Peyer's patch (tissue), 4 donors: ENCODE data around the gene MEGF6. TPM values are rescaled to one million over a fixed set of nuclear protein-coding genes. Genes with fewer than 3 reads are reported as not detected.

Experiments
- DNase-seq, 3 donors: peaks; one replicate each; pipeline ENCODE4 v3.0.0-alpha.2; 2017 to 2019
- H3K27ac ChIP-seq, 4 donors: fragments of 200-600 bp; sonication (generic); one replicate each; pipeline ENCODE4 v1.5.1; 2016 to 2019
- H3K27me3 ChIP-seq, 2 donors: fragments of 200-600 bp; sonication (generic); one replicate each; pipeline ENCODE4 v1.5.1; 2019
- H3K36me3 ChIP-seq, 3 donors: fragments of 200-600 bp; sonication (generic); one replicate each; pipeline ENCODE4 v1.5.1; 2016 to 2019
- H3K4me1 ChIP-seq, 4 donors: fragments of 200-600 bp; sonication (generic); one replicate each; pipeline ENCODE4 v1.5.1; 2016 to 2019
- H3K4me3 ChIP-seq, 4 donors: fragments of 200-600 bp; sonication (generic); 1 replicate in 3 of 4; 2 replicates in 1 of 4; pipeline ENCODE4 v1.5.1; 2016 to 2019; ENCODE audit warnings: mild to moderate bottlenecking in 1 of 4
- H3K9me3 ChIP-seq, 4 donors: fragments of 200-600 bp; sonication (generic); one replicate each; pipeline ENCODE4 v1.5.1; 2016 to 2019; ENCODE audit warnings: mild to moderate bottlenecking in 1 of 4
- POLR2A ChIP-seq, 2 donors: fragments of 450-650 bp; IDR thresholded peaks; one replicate each; pipeline ENCODE4 v1.5.1; 2017; ENCODE audit warnings: antibody characterized with exemption in 2 of 2, mild to moderate bottlenecking in 2 of 2, moderate library complexity in 2 of 2
- total RNA-seq, 4 donors: library from RNA; depleted of rRNA; stranded (reverse); fragments of >200 nt; gene quantifications; one replicate each; pipeline ENCODE4 v1.1.0, GENCODE V29; 2016
- TF ChIP-seq, protein P1 (sequence below), 6 experiments: fragments of 450-650 bp in 4 of 6; fragments of 200-600 bp in 2 of 6; sonication (generic) in 1 of 6; IDR thresholded peaks; one replicate each; pipeline ENCODE4 v1.5.1; 2017 to 2019; ENCODE audit warnings: antibody characterized with exemption in 6 of 6, mild to moderate bottlenecking in 3 of 6, moderate library complexity in 1 of 6

Gene MEGF6, protein sequence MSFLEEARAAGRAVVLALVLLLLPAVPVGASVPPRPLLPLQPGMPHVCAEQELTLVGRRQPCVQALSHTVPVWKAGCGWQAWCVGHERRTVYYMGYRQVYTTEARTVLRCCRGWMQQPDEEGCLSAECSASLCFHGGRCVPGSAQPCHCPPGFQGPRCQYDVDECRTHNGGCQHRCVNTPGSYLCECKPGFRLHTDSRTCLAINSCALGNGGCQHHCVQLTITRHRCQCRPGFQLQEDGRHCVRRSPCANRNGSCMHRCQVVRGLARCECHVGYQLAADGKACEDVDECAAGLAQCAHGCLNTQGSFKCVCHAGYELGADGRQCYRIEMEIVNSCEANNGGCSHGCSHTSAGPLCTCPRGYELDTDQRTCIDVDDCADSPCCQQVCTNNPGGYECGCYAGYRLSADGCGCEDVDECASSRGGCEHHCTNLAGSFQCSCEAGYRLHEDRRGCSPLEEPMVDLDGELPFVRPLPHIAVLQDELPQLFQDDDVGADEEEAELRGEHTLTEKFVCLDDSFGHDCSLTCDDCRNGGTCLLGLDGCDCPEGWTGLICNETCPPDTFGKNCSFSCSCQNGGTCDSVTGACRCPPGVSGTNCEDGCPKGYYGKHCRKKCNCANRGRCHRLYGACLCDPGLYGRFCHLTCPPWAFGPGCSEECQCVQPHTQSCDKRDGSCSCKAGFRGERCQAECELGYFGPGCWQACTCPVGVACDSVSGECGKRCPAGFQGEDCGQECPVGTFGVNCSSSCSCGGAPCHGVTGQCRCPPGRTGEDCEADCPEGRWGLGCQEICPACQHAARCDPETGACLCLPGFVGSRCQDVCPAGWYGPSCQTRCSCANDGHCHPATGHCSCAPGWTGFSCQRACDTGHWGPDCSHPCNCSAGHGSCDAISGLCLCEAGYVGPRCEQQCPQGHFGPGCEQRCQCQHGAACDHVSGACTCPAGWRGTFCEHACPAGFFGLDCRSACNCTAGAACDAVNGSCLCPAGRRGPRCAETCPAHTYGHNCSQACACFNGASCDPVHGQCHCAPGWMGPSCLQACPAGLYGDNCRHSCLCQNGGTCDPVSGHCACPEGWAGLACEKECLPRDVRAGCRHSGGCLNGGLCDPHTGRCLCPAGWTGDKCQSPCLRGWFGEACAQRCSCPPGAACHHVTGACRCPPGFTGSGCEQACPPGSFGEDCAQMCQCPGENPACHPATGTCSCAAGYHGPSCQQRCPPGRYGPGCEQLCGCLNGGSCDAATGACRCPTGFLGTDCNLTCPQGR (N-terminal part only)
- total RNA-seq, result 10 to 100 TPM in 2 of 4 donors, 1 to 10 TPM in 2; 2.5 to 61.1 (median 11.1) TPM

DNA sequence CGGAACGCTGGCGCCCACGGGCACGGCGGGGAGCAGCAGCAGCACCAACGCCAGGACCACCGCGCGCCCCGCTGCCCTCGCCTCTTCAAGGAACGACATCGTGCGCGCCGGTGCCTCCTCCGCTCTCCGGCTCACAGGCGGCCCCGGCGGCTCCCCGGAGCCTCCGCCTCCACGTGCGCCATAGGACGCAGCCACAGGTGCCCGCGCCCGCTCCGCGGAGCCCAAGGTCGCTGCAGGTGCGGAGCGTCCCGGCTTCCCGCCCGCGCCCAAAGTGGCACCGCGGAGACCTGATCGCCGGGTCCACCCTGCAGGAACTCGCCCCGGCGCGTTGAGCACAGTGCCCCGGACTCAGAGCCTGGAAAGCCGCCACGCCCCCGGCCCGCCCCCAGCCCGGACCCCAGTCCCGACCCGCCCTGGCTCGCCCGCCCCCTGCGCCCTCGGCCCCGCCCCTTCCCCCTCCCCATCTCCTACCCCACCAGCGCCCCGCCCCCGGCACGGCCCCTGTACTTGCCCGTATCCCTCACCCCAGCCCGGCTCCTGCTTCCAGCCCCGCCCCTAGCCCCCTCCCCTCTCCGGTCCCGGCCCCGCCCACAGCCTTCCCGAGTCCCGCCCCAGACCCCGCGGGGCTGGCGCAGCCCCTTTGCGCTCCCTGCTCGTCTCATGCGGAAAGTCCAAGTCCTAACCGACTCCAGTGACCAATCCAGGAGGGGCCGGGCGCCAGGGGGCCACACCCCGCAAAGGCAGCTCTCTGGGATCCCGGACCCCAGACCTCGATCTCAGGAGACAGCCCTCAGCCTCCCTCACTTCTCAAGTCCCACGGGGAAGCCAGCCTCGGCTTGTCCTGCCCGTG, at the start of gene MEGF6:
MEGF6 (minus strand) TSS at position 339 of the 850 bp plus-strand sequence; CDS start at position 99, 240 bp downstream.
- peak within 1 kb of the TSS; percentile 18 to 54 (median 50) for H3K4me3 ChIP-seq
- DNase-seq, result peak; percentile 65 to 83 (median 74)
- no peak for TF ChIP-seq POLR2A (IDR thresholded peaks at IDR 0.05)
- TF ChIP-seq, protein P1, sequence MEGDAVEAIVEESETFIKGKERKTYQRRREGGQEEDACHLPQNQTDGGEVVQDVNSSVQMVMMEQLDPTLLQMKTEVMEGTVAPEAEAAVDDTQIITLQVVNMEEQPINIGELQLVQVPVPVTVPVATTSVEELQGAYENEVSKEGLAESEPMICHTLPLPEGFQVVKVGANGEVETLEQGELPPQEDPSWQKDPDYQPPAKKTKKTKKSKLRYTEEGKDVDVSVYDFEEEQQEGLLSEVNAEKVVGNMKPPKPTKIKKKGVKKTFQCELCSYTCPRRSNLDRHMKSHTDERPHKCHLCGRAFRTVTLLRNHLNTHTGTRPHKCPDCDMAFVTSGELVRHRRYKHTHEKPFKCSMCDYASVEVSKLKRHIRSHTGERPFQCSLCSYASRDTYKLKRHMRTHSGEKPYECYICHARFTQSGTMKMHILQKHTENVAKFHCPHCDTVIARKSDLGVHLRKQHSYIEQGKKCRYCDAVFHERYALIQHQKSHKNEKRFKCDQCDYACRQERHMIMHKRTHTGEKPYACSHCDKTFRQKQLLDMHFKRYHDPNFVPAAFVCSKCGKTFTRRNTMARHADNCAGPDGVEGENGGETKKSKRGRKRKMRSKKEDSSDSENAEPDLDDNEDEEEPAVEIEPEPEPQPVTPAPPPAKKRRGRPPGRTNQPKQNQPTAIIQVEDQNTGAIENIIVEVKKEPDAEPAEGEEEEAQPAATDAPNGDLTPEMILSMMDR (IDR thresholded peaks at IDR 0.05), result no peak
- no peaks in the 10 kb centered on the region for H3K36me3 ChIP-seq
- no peaks in the 10 kb centered on the region for H3K27me3 ChIP-seq
- peaks cover 5 to 18% (median 15%) of the 10 kb centered on the region in 4 donors for H3K4me1 ChIP-seq
- no peak within 1 kb of the TSS for H3K27ac ChIP-seq
- H3K9me3 ChIP-seq, result no peaks in the 10 kb centered on the region

DNA sequence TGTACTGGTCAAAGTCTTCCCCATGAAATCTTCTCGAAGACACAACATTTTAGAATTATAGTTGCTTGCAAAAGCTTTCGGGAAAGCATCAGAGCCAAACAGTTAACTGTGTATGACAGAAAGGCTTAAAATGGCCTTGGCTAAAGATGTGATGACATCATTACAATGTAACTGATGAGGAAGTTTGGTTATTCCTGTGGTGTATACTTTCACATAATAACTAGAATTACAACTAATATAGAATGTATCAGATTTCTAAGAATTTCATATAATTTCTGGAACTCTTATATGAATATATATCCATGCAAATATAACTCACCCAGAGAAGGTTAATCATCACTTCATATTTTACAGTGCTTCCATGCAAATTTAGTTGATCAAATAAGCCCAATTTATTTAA, 49.4 kb upstream of the MEGF6 start:
- no peaks in the 10 kb centered on the region for H3K36me3 ChIP-seq
- no peak overlapping the region for H3K4me3 ChIP-seq
- H3K27ac ChIP-seq, result no peak overlapping the region
- H3K9me3 ChIP-seq, result no peaks in the 10 kb centered on the region
- peaks cover 0 to 7% (median 0%) of the 10 kb centered on the region in 4 donors for H3K4me1 ChIP-seq
- no peaks in the 10 kb centered on the region for H3K27me3 ChIP-seq
- DNase-seq, result no peak
- TF ChIP-seq, protein P1 (IDR thresholded peaks at IDR 0.05), result no peak
- TF ChIP-seq POLR2A (IDR thresholded peaks at IDR 0.05), result no peak

DNA sequence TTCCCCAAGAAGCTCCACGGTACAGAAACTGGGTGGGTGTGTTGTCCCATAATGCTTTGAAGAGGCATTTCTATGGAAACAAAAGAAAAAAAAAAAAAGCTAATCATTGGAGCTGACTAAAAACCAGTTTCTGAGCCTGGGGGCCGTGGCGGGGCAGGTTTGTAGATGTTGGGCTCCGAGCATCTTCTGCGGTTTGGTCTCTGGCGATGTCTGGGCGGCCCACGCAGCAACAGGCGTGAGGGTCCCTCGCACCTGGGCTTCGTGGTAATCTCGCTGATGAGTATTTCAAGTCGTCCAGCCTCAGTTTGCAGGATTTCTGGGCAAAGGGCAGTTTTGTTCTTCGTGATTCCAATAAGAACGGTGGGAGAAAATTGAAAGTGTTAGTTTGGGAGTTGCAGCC, 47.8 kb upstream of the MEGF6 start:
- Histone ChIP-seq H3K9me3 (no peaks in the 10 kb centered on the region), H3K27me3 (peaks cover 0 to 1% of the 10 kb centered on the region in 2 donors), H3K4me3 (no peak overlapping the region), H3K27ac (no peak overlapping the region), H3K36me3 (no peaks in the 10 kb centered on the region), H3K4me1 (peaks cover 0 to 1% (median 0%) of the 10 kb centered on the region in 4 donors)
- TF ChIP-seq POLR2A (IDR thresholded peaks at IDR 0.05), result no peak
- TF ChIP-seq, protein P1 (IDR thresholded peaks at IDR 0.05), result no peak
- peak in 1 of 3 donors; percentile 23 for DNase-seq

DNA sequence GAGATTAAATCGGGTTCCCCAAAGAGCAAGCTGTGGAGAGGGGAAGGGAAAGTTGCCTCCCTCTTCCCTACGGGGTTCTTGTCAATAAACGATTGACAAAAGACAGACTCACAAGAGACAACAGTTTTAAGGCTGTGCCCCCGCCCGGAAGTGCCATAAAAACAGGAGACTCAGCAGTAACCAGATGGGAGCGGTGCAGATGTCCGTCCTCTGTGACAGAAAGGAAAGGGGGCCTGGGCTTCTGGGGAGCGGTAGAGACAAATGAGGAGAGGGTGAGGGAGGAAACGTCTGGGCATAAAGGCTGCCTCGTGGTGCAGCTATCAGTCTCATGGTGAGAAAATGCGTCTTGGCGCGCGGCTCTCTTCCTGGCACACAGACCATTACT, 46.9 kb upstream of the MEGF6 start:
- DNase-seq, result peak in 1 of 3 donors; percentile 9
- no peak for TF ChIP-seq POLR2A (IDR thresholded peaks at IDR 0.05)
- TF ChIP-seq, protein P1 (IDR thresholded peaks at IDR 0.05), result no peak
- no peaks in the 10 kb centered on the region for H3K4me1 ChIP-seq
- H3K9me3 ChIP-seq, result no peaks in the 10 kb centered on the region
- H3K36me3 ChIP-seq, result no peaks in the 10 kb centered on the region
- H3K27me3 ChIP-seq, result peaks cover 0 to 6% of the 10 kb centered on the region in 2 donors
- no peak overlapping the region for H3K4me3 ChIP-seq
- H3K27ac ChIP-seq, result no peak overlapping the region
